Activated T-cell treated with anti-CD3 and anti-CD28 coated beads, Interleukin-2, amount 50 U/mL, for 72 hours (primary cell): ENCODE measurements around the gene TBP. TPM values are rescaled to one million over a fixed set of nuclear protein-coding genes. Genes with fewer than 3 reads are reported as not detected.

Source experiments
- ATAC-seq, 2 donors: fragments of 150-1000 bp; cut with Tn5 transposase; replicated peaks in 1 of 2; 2 replicates each; pipeline ENCODE4 v1.10.0; 2021; ENCODE audit warnings: moderate library complexity in 2 of 2, mild to moderate bottlenecking in 1 of 2
- DNase-seq, 2 donors: peaks; one replicate each; pipeline ENCODE4 v3.0.0; 2021 to 2022; ENCODE audit warnings: mixed read lengths in 1 of 2
- H3K27ac Mint-ChIP-seq: one replicate; pipeline ENCODE4 v1.8.0; 2022; ENCODE audit warnings: mild to moderate bottlenecking, moderate library complexity, mixed read lengths
- H3K27me3 Mint-ChIP-seq: one replicate; pipeline ENCODE4 v1.8.0; 2022; ENCODE audit warnings: low read depth, mixed read lengths
- H3K36me3 Mint-ChIP-seq, 2 donors: one replicate each; pipeline ENCODE4 v1.8.0; 2022; ENCODE audit warnings: mixed read lengths in 2 of 2, mild to moderate bottlenecking in 1 of 2; ENCODE audit not compliant: insufficient read depth in 2 of 2
- H3K4me1 Mint-ChIP-seq: one replicate; pipeline ENCODE4 v1.8.0; 2022; ENCODE audit warnings: low read depth, mixed read lengths
- H3K4me3 Mint-ChIP-seq, 2 donors: one replicate each; pipeline ENCODE4 v1.8.0; 2022; ENCODE audit warnings: mild to moderate bottlenecking in 2 of 2, mixed read lengths in 2 of 2, moderate library complexity in 2 of 2
- H3K9me3 Mint-ChIP-seq, 2 donors: one replicate each; pipeline ENCODE4 v1.8.0; 2022; ENCODE audit warnings: mixed read lengths in 2 of 2
- total RNA-seq, 2 donors: library from RNA; stranded (reverse); gene quantifications; one replicate each; pipeline ENCODE4 v1.2.3, GENCODE V29; 2022

The TBP gene
- total RNA-seq, 2 donors from 2014 or later, result 25.8 to 29.0 TPM

GRCh38 chr6:170545405-170545804, 8.8 kb upstream of the TBP start:
- no peak for ATAC-seq
- no peak overlapping the region for H3K27ac Mint-ChIP-seq
- H3K4me1 Mint-ChIP-seq, result peaks cover 18% of the 10 kb centered on the region
- no peak overlapping the region for H3K4me3 Mint-ChIP-seq
- H3K27me3 Mint-ChIP-seq, result no peaks in the 10 kb centered on the region
- no peaks in the 10 kb centered on the region for H3K9me3 Mint-ChIP-seq
- peaks cover 6 to 31% of the 10 kb centered on the region in 2 donors for H3K36me3 Mint-ChIP-seq
- no peak for DNase-seq

- Mint-ChIP-seq H3K9me3 (no peaks in the 10 kb centered on the region), H3K27me3 (no peaks in the 10 kb centered on the region), H3K4me1 (peaks cover 17% of the 10 kb centered on the region), H3K36me3 (peaks cover 2 to 25% of the 10 kb centered on the region in 2 donors), H3K4me3 (no peak within 1 kb of the TSS), H3K27ac (no peak within 1 kb of the TSS)
- ATAC-seq (peak; percentile 61 to 66), DNase-seq (peak; percentile 85 to 89)
Observed at GRCh38 chr6:170552765-170553533, 1.2 kb upstream of the TBP start, which contains the start of gene PSMB1. TSS of gene PSMB1 (minus strand) at chr6:170553307. CDS start at chr6:170553242, 65 bp downstream.

GRCh38 chr6:170553534-170554012, 596 bp upstream of the TBP start:
- Mint-ChIP-seq H3K27ac (no peak overlapping the region), H3K9me3 (no peaks in the 10 kb centered on the region), H3K4me1 (peaks cover 22% of the 10 kb centered on the region), H3K36me3 (peaks cover 2 to 24% of the 10 kb centered on the region in 2 donors), H3K4me3 (no peak overlapping the region), H3K27me3 (no peaks in the 10 kb centered on the region)
- DNase-seq (no peak), ATAC-seq (peak; percentile 50 to 59)

- Mint-ChIP-seq H3K27me3 (no peaks in the 10 kb centered on the region), H3K27ac (no peak overlapping the region)
- ATAC-seq, result no peak
Observed at GRCh38 chr6:170554796-170555137, 598 bp downstream of the TBP start.

GRCh38 chr6:170555305-170555704, 1.1 kb downstream of the TBP start:
- ATAC-seq, result no peak
- peaks cover 28% of the 10 kb centered on the region for H3K4me1 Mint-ChIP-seq
- H3K27ac Mint-ChIP-seq, result no peak overlapping the region
- H3K4me3 Mint-ChIP-seq, result no peak overlapping the region
- H3K36me3 Mint-ChIP-seq, result peaks cover 3 to 20% of the 10 kb centered on the region in 2 donors
- no peak for DNase-seq
- no peaks in the 10 kb centered on the region for H3K27me3 Mint-ChIP-seq
- H3K9me3 Mint-ChIP-seq, result no peaks in the 10 kb centered on the region

More at GRCh38 chr6:170554796-170555137, 598 bp downstream of the TBP start:
- H3K9me3 Mint-ChIP-seq, result no peaks in the 10 kb centered on the region
- H3K36me3 Mint-ChIP-seq, result peaks cover 3 to 23% of the 10 kb centered on the region in 2 donors
- no peak for DNase-seq
- H3K4me3 Mint-ChIP-seq, result no peak overlapping the region
- H3K4me1 Mint-ChIP-seq, result peaks cover 22% of the 10 kb centered on the region

- Mint-ChIP-seq H3K4me3 (no peak overlapping the region), H3K27me3 (no peaks in the 10 kb centered on the region), H3K4me1 (peaks cover 34% of the 10 kb centered on the region), H3K36me3 (peaks cover 11 to 18% of the 10 kb centered on the region in 2 donors), H3K9me3 (no peaks in the 10 kb centered on the region), H3K27ac (no peak overlapping the region)
- DNase-seq (no peak), ATAC-seq (no peak)
Observed at GRCh38 chr6:170561555-170561954, 7.4 kb downstream of the TBP start.

- no peak overlapping the region for H3K4me3 Mint-ChIP-seq
- H3K9me3 Mint-ChIP-seq, result no peaks in the 10 kb centered on the region
- H3K27ac Mint-ChIP-seq, result peak overlapping the region; percentile 27
- no peaks in the 10 kb centered on the region for H3K27me3 Mint-ChIP-seq
- ATAC-seq (no peak), DNase-seq (no peak)
- peaks cover 9% of the 10 kb centered on the region for H3K4me1 Mint-ChIP-seq
- peaks cover 8 to 19% of the 10 kb centered on the region in 2 donors for H3K36me3 Mint-ChIP-seq
Observed at GRCh38 chr6:170564936-170565530, 10.9 kb downstream of the TBP start.

GRCh38 chr6:170572704-170573466, 18.7 kb downstream of the TBP start:
- H3K36me3 Mint-ChIP-seq, result peaks cover 0 to 14% of the 10 kb centered on the region in 2 donors
- peak overlapping the region; percentile 60 for H3K27ac Mint-ChIP-seq
- no peak for ATAC-seq

GRCh38 chr6:170575250-170575649, 21.1 kb downstream of the TBP start:
- no peak for ATAC-seq
- no peak for DNase-seq
- Mint-ChIP-seq H3K9me3 (no peaks in the 10 kb centered on the region), H3K36me3 (peaks cover 0 to 11% of the 10 kb centered on the region in 2 donors), H3K27me3 (no peaks in the 10 kb centered on the region), H3K4me3 (no peak overlapping the region), H3K4me1 (no peaks in the 10 kb centered on the region), H3K27ac (peak overlapping the region; percentile 77)

More at GRCh38 chr6:170572704-170573466, 18.7 kb downstream of the TBP start:
- Mint-ChIP-seq H3K9me3 (no peaks in the 10 kb centered on the region), H3K4me3 (no peak overlapping the region), H3K27me3 (no peaks in the 10 kb centered on the region), H3K4me1 (no peaks in the 10 kb centered on the region)
- DNase-seq, result no peak

- H3K4me3 Mint-ChIP-seq, result no peak overlapping the region
- peaks cover 4 to 27% of the 10 kb centered on the region in 2 donors for H3K36me3 Mint-ChIP-seq
- no peak for ATAC-seq
- H3K27ac Mint-ChIP-seq, result peak overlapping the region; percentile 75
- H3K9me3 Mint-ChIP-seq, result no peaks in the 10 kb centered on the region
- no peak for DNase-seq
- H3K27me3 Mint-ChIP-seq, result no peaks in the 10 kb centered on the region
- H3K4me1 Mint-ChIP-seq, result peaks cover 26% of the 10 kb centered on the region
Observed at GRCh38 chr6:170578909-170579308, 24.7 kb downstream of the TBP start.

- peaks cover 4 to 22% of the 10 kb centered on the region in 2 donors for H3K36me3 Mint-ChIP-seq
- ATAC-seq (no peak), DNase-seq (no peak)
- H3K4me1 Mint-ChIP-seq, result peaks cover 41% of the 10 kb centered on the region
- no peaks in the 10 kb centered on the region for H3K27me3 Mint-ChIP-seq
- H3K9me3 Mint-ChIP-seq, result no peaks in the 10 kb centered on the region
- H3K4me3 Mint-ChIP-seq, result peak overlapping the region; percentile 94 to 97
- H3K27ac Mint-ChIP-seq, result peak overlapping the region; percentile 78
Observed at GRCh38 chr6:170583756-170584180, 29.6 kb downstream of the TBP start.

- Mint-ChIP-seq H3K9me3 (no peaks in the 10 kb centered on the region), H3K4me1 (peaks cover 41% of the 10 kb centered on the region), H3K36me3 (peaks cover 4 to 18% of the 10 kb centered on the region in 2 donors), H3K4me3 (peak within 1 kb of the TSS; percentile 99 to 100), H3K27ac (peak within 1 kb of the TSS; percentile 98), H3K27me3 (peaks cover under 1% of the 10 kb centered on the region)
- DNase-seq (peak; percentile 92 to 95), ATAC-seq (peak; percentile 97 to 98)
Observed at GRCh38 chr6:170584181-170584953, 30.2 kb downstream of the TBP start, which contains the start of gene PDCD2. TSS of gene PDCD2 (minus strand) at chr6:170584637. CDS start at chr6:170584581, 56 bp downstream.
